GM19372 (cell line): ENCODE data around the gene SIAH3.
"Not testable (repeated sequence)": the region's sequence is repeated elsewhere in the genome, so short reads cannot be mapped to it uniquely, and the experiment has no call there.

Source experiments
- ATAC-seq: cut with Tn5 transposase; IDR thresholded peaks from one replicate; pipeline ENCODE4 v1.9.1; 2021; ENCODE audit warnings: mild to moderate bottlenecking, low read depth, moderate library complexity; ENCODE audit not compliant: unreplicated experiment

The SIAH3 gene

DNA sequence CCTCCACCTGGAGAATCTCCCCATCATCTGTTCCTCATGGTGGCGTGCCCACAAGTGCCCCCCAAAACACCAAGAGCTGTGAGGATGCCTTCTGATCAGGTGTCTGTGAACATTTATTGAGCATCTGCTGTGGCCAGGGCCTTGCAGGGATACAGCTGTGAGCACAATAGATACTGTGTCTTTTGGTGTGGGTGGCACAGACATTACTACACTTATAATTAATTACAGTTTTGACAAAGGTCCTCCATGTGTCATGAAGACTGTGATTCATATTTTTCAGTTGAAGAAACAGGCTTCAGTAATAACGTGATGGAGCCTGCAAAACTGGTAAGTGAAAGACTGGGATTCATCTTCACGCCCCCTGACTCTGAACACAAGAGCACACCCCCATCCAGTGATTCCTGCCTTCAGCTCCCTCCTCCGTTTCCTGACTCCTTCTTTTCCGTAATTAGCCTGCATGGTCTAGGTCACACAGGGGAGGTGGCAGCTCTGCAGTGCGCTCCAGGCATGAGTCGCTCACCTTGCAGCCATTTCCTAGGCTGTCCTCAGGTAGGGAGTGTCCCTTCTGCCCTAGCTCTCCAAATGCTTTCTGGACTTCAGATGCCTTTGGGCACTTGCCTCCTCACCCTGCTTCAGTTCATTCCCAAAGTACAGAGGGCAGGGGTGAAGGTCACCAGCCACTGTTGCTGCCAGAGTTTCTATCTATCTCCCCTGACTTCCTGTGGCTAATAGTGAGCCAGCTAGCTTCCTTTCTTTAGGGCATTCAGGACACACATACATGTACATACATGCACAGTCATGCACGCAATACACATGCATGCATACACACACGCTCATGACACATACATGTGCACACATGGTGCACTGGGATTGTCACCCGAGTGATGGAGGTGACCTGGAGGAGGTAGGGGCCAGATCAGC is 66.5 kb downstream of the SIAH3 start:
- ATAC-seq, result no peak

DNA sequence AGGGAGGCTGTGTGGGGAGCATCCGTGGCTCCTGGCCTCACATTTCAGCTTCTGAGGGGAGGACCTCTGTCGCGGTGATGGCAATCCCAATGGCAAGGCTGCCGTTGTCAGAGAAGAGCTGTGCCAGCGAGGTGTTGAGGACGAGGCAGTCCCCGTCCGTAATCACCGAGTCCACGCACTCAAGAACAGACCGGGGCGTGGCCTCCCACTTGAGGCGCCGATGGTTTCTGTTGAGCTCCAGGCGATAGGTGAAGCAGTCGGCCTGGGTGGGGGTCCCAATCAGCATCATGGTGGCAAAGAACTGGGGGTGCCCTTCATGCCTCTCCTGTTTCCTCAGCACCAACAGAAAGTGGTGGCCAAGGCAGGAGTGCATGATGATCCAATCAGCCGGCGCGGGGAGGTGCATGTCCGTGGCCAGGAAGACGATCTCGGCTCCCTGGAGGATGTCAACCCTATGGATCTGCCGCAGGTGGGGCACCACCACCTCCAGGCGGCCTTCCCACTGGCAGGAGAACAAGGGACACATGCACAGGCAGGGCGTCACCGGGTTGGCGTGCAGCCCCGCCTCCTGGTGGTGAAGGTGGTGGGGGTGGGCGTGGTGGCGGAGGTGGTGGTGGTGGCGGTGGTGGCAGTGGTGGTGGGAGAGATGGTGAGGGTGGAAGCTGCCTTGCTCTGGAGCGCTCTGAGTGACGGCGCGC is 68.1 kb downstream of the SIAH3 start:
- ATAC-seq, result no peak

DNA sequence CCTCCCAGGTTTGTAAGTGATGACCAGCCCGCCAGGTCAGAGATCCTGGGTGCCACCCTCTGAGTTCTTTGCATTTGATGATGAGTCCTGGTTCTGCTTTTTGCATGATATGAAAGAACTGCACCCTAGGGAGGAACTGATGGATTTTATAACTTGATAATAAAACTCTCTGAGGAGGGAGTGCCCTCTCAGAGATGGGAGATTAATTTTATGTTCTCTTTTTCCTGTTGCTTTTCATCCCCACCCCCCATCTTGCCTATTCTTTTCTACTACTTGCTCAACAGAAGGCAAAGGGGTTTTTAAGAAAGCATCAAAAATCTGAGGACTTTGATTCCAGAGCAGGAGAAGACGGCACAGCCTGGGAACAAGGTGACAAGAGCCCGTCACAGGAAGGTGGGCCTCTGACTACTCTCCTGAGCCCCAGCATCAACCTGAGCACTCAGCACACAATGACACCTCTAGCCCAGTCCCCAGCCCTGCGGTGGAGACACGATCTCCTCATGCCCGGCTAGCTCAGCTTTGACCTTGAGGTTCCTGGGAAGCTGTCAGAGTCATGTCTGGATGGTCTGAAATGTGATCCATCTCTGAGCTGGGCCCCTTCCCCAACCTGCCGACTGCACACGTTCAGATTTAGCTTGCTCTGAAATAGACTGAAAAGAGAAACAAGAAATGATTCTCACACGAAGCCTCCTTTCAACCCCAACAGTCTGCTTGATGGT is 69.1 kb downstream of the SIAH3 start:
- no peak for ATAC-seq

DNA sequence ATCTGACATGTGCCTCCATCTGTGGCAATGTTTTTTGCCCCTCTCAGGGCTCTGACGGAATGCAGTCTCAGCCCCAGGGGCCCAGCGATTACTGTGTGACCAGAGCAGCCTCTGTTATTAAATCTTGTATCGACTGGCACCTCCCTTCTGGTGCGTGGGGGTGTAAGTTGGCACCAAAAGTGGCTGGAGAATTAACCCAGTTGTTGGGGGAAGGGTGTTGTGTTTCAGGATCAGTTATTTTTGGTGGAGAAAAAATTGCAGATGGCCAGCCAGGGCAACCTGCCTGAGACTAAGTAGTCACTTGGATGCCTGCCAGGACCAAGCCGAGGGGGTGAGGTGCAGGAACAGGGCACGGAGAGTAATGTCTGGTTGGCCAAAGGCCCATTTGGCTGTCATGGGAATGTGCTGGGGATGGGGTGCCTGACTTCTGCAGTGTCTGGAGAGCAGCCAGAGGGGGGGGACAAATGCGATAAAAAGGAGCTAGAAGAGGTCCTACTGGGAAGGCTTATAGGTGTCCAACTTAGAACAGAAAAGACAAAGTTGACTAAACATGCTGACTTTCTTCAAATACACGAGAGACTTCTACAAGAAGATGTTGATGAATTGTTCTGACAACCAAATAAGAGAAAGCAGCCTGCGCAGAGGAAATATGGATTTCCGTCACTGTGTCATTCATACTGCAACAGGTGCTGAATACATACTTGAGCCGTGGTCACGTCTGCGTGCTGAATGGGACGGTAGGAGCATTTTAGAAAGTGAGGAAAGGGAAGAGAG is 69.8 kb downstream of the SIAH3 start:
- no peak for ATAC-seq

GRCh38 chr13:45779901-45780300 is 71.7 kb downstream of the SIAH3 start:
- no peak for ATAC-seq

- ATAC-seq, result no peak
Measured at GRCh38 chr13:45778882-45779281, 72.7 kb downstream of the SIAH3 start.

DNA sequence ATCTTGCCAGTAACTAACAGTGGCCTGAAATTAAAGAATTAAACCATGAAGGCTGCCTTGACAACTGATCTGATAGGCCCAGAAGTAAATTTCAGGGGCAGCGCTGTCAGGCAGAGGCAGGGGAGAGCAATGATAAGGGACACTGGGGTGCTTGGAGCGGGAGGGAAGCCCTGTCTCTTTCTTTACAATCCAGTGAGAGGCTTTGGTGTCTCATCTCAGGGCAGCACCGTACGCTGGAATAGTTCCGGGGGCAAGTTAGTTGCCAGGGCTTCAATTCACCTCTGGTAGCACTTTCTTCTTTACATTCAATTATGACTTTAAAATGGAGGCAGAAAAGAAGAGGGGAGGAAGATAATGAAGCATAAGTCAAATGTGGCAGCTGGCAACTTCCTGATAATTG is 74.8 kb downstream of the SIAH3 start:
- ATAC-seq, result no peak

- ATAC-seq, result no peak
Measured at GRCh38 chr13:45775401-45775963, 76.1 kb downstream of the SIAH3 start.

GRCh38 chr13:45773944-45774343 is 77.6 kb downstream of the SIAH3 start:
- no peak for ATAC-seq

DNA sequence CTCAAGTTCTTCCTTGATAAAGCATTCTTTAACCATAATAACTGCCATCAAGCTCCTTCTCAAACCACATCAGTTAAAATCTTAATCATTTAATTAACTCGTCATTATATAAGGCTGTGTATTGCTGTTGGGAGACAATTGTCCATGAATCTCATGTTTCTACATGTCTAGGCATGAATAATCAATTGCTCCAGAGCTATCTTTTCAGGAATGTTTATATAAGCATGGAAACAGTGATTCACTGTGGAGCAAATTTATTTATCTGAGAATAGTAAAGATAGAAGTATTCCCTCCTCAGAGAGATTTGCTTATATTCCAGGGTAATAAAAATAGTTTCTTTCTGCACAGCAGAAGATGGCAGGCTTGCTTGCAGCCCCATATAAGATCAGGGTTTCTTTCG is 78.3 kb downstream of the SIAH3 start:
- no peak for ATAC-seq

DNA sequence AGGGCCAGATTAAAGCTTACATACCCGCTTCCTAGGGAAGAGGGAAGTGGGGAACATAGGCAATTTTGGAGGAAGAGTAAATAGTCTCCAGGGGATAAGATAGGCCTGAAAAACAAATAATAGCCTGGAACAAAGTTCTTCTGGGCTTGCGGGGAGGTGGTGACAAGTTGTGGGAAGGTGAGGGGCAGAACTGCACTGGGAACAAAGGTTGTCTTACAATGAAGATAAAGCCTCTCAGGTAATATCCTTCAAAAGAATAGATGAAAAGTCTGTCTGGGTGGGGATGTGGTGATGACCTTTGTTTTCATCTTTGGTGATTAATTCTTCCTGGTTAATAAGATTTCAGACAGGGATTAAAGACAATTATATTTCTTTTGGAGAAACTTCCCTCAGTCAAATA is 80.7 kb downstream of the SIAH3 start:
- no peak for ATAC-seq

GRCh38 chr13:45768656-45769479 is 82.7 kb downstream of the SIAH3 start:
- no peak for ATAC-seq

- no peak for ATAC-seq
Measured at GRCh38 chr13:45765464-45765863, 86.1 kb downstream of the SIAH3 start.

GRCh38 chr13:45763419-45763818 is 88.1 kb downstream of the SIAH3 start:
- ATAC-seq, result no peak

DNA sequence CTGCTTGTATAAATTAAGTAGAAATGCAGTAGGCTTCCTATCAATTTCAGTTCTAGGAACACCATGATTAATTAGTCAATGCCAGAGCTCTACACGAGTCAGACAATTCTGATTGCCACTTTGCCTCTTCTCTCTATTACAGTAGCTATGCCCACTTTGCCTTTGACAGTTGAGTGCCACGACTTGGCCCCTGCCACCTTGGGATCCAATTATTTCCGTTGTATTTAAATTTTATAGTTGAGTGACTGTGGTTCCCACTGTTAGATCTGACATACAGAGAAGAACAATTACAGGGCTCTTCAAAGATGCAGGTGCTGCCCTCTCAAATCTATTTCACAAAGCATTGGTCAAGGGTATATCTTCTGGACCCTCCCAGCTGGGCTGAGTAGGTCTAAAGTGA is 94.0 kb downstream of the SIAH3 start:
- ATAC-seq, result not testable (repeated sequence)

- ATAC-seq, result not testable (repeated sequence)
Measured at GRCh38 chr13:45756498-45756897, 95.1 kb downstream of the SIAH3 start.

DNA sequence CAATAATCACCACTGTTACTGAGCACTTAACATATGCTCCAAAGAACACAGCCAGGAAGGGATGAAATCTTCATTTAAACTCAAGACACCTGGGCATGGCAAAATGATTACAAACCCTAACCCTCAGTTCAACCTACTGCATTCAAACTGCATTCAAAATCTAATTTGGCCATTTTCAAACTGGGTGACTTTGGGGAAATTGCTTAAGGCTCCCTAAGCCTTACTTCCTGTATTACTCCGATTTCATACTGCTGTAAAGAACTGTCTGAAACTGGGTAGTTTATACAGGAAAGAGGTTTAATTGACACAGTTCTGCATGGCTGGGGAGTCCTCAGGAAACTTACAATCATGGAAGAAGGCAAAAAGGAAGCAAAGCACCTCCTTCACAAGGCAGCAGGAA is 99.0 kb downstream of the SIAH3 start:
- ATAC-seq, result no peak

DNA sequence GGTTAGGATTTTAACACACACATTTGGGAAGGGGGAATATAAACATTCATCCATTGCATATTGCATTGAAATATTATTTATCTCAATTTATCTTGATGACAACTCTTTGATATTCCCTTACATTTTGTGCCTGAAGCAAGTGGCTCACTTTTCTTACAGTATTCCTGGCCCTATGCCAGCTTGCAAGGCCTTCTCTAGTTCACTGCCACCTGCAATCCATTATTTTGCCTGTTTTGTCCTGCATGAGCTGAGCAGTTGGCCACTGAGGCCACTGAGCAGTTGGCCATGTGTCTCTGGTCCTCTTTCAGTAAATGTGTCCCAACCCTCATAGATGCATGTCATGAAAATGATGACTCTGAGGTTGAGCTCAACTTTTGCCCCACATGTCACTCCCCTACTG is 99.7 kb downstream of the SIAH3 start:
- ATAC-seq, result no peak

- ATAC-seq, result no peak
Measured at GRCh38 chr13:45750566-45750965, 101.0 kb downstream of the SIAH3 start.
